Stimulated activated CD4-positive, alpha-beta T cell treated with anti-CD3 and anti-CD28 coated beads, Interleukin-4, amount 100 ng/mL, for 24 hours (primary cell): ENCODE results near the gene DCAF6.

Source experiments
- DNase-seq: peaks from one replicate; pipeline ENCODE4 v3.0.0-alpha.2; 2020

Gene DCAF6

DNA sequence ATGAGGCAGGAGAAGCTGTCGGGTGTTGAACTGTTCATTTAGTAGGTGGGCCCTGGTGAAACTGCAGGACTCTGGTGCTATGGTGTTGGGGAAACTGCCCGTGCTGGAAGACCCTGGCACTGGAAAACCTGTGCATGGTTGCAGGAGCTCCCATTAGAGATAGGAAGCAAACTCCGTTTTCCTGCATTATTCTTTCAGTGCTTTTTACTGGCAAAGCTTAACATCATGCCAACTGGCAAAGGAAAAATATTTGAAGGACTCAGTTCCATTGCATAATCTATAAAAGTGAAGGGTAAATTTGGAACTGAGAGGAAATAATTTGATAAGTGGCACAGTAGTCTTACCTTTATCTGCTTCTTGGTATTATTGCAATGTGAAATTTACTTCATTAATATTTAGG lies 32.1 kb downstream of the DCAF6 start:
- no peak for DNase-seq

- DNase-seq = no peak
Measured at GRCh38 chr1:167973832-167974231, 37.3 kb downstream of the DCAF6 start.

- DNase-seq = no peak
Measured at GRCh38 chr1:167974698-167975097, 38.2 kb downstream of the DCAF6 start.

DNA sequence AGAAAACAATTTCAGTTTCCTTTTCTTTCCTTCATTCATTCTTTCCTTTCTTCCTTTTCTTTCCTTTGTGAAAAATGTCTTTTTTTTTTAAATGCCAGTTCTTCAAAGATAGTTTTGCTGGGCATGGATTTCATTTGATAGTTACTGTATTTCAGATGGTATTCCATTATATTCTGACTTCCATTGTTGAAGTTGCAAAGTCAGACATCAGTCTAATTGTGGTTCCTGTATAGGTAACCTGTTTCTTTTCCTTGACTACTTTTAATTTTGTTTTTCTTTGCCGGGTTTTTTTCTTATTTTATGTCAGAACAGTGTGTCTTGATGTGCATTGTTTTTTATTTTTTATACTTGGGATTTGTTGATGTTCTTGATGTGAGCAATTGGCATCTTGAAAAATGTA lies 40.8 kb downstream of the DCAF6 start:
- no peak for DNase-seq

GRCh38 chr1:167981933-167982332 lies 45.5 kb downstream of the DCAF6 start:
- no peak for DNase-seq

DNA sequence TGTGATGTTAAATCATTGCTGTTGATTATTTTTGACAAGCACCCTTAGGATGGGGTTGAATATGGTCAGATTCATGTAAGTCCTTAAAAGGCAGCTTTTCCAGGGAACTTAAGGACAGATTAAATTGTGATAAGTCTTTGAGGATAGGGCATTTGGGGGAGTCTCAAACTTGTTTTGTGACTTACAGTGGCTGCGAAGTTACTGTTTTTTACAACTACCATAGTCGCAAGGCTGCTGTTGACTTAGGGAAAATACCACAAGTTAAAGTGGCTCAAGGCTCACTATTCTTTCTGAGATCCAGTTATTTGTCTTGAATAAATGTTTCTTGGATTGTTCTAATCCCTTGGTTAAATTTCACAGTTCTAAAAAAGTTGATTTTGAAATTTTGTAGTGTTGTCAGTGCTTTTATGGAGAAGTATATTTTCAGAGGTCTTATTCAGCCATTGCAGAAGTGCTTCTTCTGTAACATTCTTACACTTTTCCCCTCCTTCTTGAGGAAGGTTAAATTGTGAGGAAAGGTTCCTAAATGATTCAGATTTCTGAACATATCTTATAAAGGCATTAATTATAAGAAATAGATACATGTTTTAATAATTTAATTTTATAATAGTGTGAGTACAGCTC lies 47.4 kb downstream of the DCAF6 start:
- no peak for DNase-seq

- peak; percentile 4 for DNase-seq
Measured at GRCh38 chr1:167984886-167985489, 48.5 kb downstream of the DCAF6 start.

GRCh38 chr1:167987174-167987573 lies 50.7 kb downstream of the DCAF6 start:
- DNase-seq = no peak

DNA sequence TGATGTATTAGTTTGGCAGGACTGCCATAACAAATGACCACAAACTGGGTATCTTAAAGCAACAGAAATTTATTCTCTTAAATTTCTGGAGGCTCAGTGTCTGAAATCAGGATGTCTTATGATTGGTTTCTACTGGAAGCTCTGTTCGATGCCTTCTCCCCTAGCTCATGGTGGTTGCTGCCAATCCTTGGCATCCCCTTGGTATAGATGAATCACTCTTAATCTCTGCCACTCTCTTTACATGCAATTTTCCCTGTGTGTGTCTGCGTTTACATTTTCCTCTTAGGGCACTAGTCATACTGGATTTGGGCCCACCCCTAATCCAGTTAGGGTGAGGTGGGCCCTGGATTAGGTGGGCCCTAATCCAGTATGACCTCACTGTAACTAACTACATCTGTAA lies 55.1 kb downstream of the DCAF6 start:
- DNase-seq = no peak

GRCh38 chr1:167993720-167994119 lies 57.2 kb downstream of the DCAF6 start:
- DNase-seq = no peak

DNA sequence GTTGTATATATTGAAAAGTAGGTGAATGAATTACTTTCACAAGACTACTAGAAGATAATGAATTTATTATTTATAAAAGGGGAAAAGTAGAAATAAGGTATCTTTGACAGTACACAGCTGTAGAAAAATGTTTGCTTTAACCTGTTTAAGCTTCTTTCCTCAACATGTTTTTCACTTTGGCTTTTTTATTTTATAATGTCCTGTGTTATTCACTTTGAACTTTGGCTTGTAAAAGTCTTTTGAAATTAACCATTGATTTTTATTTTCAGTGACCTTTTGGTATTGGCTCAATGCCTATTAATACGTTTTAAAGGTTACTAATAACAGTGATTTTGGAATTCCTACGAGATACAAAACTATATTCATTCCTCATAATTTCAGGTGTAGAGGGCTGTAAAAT lies 58.1 kb downstream of the DCAF6 start:
- DNase-seq = no peak

DNA sequence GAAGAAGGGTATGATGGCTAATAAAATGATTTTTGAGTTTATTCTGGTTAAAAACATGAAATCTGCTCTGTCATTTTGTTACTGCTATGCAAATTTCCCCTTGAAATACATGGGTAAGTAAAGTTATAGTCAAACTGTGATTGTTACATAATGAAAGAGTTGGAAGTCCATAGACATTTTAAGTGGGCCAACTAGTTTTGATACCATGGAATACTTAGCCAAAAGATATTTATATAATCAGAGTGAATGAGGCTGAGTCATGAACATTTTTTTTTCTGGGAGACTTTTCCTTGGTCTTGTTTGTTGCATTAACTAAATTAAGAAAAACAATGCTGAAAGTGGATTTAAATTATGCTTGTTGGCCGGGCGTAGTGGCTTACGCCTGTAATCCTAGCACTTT lies 58.6 kb downstream of the DCAF6 start:
- no peak for DNase-seq

DNA sequence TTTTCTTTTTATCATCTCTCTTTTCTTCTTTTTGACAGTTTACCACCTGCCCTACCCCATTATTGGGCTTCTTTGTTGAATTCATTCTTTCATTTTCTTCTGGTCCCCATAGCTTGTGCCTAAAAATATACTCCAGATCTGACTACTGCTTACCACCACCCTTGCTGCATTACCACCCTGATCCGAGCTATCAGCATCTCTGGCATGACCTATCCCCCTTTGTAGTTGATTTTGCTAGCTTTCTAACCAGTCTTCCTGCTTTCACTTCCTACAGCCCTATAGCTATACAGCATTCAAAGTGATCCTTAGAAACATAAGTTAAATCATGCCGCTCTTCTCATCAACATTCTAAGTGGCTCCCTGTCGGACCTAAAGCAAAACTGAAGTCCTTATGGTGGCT lies 59.8 kb downstream of the DCAF6 start:
- no peak for DNase-seq

GRCh38 chr1:167997037-167997575 lies 60.6 kb downstream of the DCAF6 start:
- DNase-seq = no peak

GRCh38 chr1:167999877-168000276 lies 63.4 kb downstream of the DCAF6 start:
- DNase-seq = no peak

DNA sequence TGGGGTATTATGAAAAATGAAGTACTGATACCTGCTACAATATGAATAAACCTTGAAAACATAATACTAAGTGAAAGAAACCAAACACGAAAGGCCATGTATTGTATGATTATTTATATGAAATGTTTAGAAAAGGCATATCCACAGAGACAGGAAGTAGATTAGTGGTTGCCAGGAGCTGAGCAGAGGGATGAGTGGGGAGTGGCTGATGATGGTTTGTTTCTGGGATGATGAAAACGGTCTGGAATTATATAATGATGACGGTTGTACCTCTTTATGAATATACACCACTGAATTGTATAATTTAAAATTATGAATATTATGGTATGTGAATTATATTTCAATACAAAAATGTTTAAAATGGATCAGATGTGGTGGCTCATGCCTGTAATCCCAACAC lies 64.2 kb downstream of the DCAF6 start:
- no peak for DNase-seq

- no peak for DNase-seq
Measured at GRCh38 chr1:168001213-168001612, 64.7 kb downstream of the DCAF6 start.

GRCh38 chr1:168004531-168004930 lies 68.0 kb downstream of the DCAF6 start:
- no peak for DNase-seq

GRCh38 chr1:168005529-168005928 lies 69.0 kb downstream of the DCAF6 start:
- no peak for DNase-seq

DNA sequence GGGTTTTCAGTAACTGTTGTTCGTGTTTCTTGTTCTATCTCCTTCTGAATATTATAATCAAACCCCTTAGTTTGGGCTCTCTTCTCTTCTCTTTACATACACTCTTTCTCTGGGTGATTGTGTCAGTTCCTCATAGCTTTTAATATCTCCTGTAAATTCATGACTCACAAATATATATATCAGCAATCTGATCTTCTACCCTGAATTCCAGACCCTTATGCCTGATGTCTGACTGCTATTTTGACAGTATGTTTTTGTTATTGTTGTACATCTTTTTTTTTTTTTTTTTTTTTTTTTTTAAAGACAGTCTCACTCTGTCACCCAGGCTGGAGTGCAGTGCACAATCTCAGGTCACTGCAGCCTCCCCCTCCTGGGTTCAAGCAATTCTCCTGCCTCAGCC lies 71.2 kb downstream of the DCAF6 start:
- DNase-seq = no peak

GRCh38 chr1:168008595-168008994 lies 72.1 kb downstream of the DCAF6 start:
- DNase-seq = no peak

DNA sequence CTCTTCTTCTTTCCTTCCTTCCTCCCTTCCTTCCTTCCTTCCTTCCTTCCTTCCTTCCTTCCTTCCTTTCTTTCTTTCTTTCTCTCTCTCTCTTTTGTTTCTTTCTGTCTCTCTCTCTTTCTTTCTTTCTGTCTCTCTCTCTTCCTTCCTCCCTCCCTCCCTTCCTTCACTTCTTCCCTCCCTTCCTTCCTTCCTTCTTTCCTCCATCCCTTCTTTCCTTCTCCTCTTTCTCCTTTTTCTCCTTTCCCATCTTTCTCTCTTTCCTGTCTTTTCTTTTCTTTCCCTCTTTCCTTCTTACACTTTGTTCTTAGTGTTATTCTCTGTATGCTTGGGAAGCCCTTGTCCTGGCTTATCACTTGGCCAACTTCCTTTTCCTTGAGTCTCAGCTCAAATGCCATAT lies 72.8 kb downstream of the DCAF6 start:
- DNase-seq = no peak

- no peak for DNase-seq
Measured at GRCh38 chr1:168019407-168019806, 82.9 kb downstream of the DCAF6 start.

DNA sequence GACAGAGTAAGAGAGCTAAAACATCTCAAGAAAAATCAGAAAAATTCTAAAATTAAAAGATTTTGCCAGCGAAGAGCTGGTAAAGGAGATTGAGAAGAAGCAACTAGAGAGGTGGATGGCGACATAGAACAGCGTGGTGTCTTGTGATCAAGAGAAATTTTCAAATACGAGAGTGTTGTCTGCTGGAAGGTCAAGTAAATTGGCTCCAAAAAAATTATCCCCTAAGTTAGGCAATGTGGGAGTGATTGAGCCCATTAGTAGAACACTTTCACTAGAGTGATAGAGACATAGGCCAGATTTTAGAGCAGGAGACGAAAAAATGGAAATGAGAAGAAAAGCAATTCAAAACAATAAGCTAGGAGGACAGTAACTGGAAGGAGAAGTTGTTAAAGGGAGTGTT lies 94.7 kb downstream of the DCAF6 start:
- no peak for DNase-seq

GRCh38 chr1:168031627-168032026 lies 95.1 kb downstream of the DCAF6 start:
- no peak for DNase-seq
